Activated naive CD4-positive, alpha-beta T cell treated with anti-CD3 and anti-CD28 coated beads, Interleukin-2, amount 50 U/mL, for 24 hours (primary cell): ENCODE measurements around the gene ZNRF1.
"Not testable (repeated sequence)": the region's sequence is repeated elsewhere in the genome, so short reads cannot be mapped to it uniquely, and the experiment has no call there.

Experiments
- H3K27ac Mint-ChIP-seq: one replicate; pipeline ENCODE4 v1.8.0; 2021; ENCODE audit warnings: mild to moderate bottlenecking, mixed read lengths
- H3K27me3 Mint-ChIP-seq: one replicate; pipeline ENCODE4 v1.8.0; 2021; ENCODE audit warnings: mixed read lengths
- H3K36me3 Mint-ChIP-seq: one replicate; pipeline ENCODE4 v1.8.0; 2021; ENCODE audit warnings: mixed read lengths
- H3K4me1 Mint-ChIP-seq: one replicate; pipeline ENCODE4 v1.8.0; 2021; ENCODE audit warnings: mixed read lengths
- H3K4me3 Mint-ChIP-seq: one replicate; pipeline ENCODE4 v1.8.0; 2021; ENCODE audit warnings: mild to moderate bottlenecking, mixed read lengths
- H3K9me3 Mint-ChIP-seq: one replicate; pipeline ENCODE4 v1.8.0; 2021; ENCODE audit warnings: mixed read lengths

Gene ZNRF1

DNA sequence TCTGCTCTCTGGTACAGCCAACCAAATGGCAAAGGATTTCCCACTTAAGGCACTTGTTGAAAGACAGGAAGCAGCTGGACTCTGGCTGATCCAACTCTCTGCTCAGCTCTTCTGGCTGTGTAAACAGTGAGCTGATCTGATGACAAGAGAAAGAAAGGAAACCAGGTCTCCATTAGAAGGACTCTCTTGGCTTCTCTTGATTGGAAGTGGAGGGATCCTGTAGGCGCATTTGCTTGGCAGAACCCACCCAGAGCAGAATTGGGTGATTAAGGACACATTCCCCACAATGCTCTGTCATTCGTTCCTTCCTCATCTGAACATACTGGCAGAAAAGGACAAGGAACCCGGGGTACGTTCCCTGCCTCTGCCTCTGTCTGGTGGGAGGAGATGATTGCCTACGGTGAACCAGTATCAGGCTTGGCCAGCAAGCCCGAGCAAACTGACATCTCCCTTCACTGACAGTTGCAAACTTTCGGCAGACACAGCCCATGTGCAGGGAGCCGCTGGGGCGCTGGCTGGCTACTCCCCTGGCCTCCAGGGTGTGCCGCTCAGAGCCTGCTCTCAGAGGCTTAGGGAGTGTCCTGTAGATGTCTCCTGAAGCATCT, 88.7 kb downstream of the ZNRF1 start:
- Mint-ChIP-seq H3K36me3 (peaks cover 2% of the 10 kb centered on the region), H3K9me3 (peaks cover 5% of the 10 kb centered on the region), H3K27me3 (no peaks in the 10 kb centered on the region), H3K4me1 (peaks cover 3% of the 10 kb centered on the region), H3K27ac (no peak overlapping the region), H3K4me3 (no peak overlapping the region)

DNA sequence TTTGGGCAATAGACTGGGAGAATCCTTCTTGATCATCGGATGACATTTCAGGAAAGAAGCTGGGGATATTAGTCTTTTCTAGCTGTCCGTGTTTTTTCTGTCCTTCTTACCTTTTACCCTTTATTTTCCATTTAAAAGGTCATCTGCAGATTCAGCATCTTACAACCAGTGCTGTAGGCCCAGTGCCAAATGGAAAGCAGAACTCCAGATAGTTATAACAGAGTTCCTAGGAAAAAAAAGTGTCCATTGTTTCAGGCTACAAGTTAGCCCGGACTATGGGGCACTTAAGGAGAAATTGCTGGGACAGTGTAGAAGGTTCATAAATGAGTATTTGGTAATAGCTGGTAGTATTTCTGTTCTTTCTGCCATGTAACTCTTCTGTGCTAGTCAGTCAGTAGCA, 89.4 kb downstream of the ZNRF1 start:
- Mint-ChIP-seq H3K4me3 (no peak overlapping the region), H3K36me3 (peaks cover 2% of the 10 kb centered on the region), H3K27ac (no peak overlapping the region), H3K4me1 (peaks cover 3% of the 10 kb centered on the region), H3K27me3 (no peaks in the 10 kb centered on the region), H3K9me3 (peaks cover 5% of the 10 kb centered on the region)

GRCh38 chr16:75088934-75089333, 90.1 kb downstream of the ZNRF1 start:
- Mint-ChIP-seq H3K27ac (no peak overlapping the region), H3K9me3 (peaks cover 5% of the 10 kb centered on the region), H3K4me1 (peaks cover 3% of the 10 kb centered on the region), H3K4me3 (no peak overlapping the region), H3K36me3 (peaks cover 2% of the 10 kb centered on the region), H3K27me3 (no peaks in the 10 kb centered on the region)

- peaks cover 5% of the 10 kb centered on the region for H3K9me3 Mint-ChIP-seq
- H3K36me3 Mint-ChIP-seq, result peaks cover 2% of the 10 kb centered on the region
- H3K4me1 Mint-ChIP-seq, result peaks cover 1% of the 10 kb centered on the region
- no peak overlapping the region for H3K27ac Mint-ChIP-seq
- no peak overlapping the region for H3K4me3 Mint-ChIP-seq
- no peaks in the 10 kb centered on the region for H3K27me3 Mint-ChIP-seq
Measured at GRCh38 chr16:75089486-75090202, 90.8 kb downstream of the ZNRF1 start.

GRCh38 chr16:75090899-75091298, 92.1 kb downstream of the ZNRF1 start:
- not testable (repeated sequence) for H3K27ac Mint-ChIP-seq, H3K9me3 Mint-ChIP-seq, H3K4me1 Mint-ChIP-seq

DNA sequence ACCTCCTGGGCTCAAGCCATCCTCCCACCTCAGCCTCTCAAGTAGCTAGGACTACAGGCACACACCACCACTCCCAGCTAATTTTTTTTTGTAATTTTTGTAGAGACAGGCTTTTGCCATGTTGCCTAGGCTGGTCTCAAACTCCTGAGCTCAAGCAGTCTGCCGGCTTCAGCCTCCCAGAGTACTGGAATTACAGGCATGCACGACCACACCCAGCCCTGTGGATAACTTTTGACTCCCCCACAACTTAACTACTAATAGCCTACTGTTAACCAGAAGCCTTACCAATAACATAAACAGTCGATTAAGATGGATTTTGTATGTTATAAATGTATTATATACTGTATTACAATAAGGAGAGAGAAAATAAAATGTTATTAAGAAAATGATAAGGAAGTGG, 92.8 kb downstream of the ZNRF1 start:
- not testable (repeated sequence) for H3K27me3 Mint-ChIP-seq, H3K4me1 Mint-ChIP-seq, H3K27ac Mint-ChIP-seq, H3K4me3 Mint-ChIP-seq, H3K9me3 Mint-ChIP-seq, H3K36me3 Mint-ChIP-seq

More at GRCh38 chr16:75090899-75091298, 92.1 kb downstream of the ZNRF1 start:
- H3K36me3 Mint-ChIP-seq, H3K4me3 Mint-ChIP-seq, H3K27me3 Mint-ChIP-seq: not testable (repeated sequence)

GRCh38 chr16:75092777-75093176, 94.0 kb downstream of the ZNRF1 start:
- no peaks in the 10 kb centered on the region for H3K9me3 Mint-ChIP-seq
- no peak overlapping the region for H3K4me3 Mint-ChIP-seq
- no peaks in the 10 kb centered on the region for H3K27me3 Mint-ChIP-seq
- H3K4me1 Mint-ChIP-seq, result peaks cover 6% of the 10 kb centered on the region
- H3K27ac Mint-ChIP-seq, result no peak overlapping the region
- H3K36me3 Mint-ChIP-seq, result no peaks in the 10 kb centered on the region

GRCh38 chr16:75093598-75094540, 95.0 kb downstream of the ZNRF1 start:
- Mint-ChIP-seq H3K27me3 (no peaks in the 10 kb centered on the region), H3K4me1 (peaks cover 12% of the 10 kb centered on the region), H3K4me3 (no peak overlapping the region), H3K27ac (no peak overlapping the region), H3K9me3 (no peaks in the 10 kb centered on the region), H3K36me3 (no peaks in the 10 kb centered on the region)

GRCh38 chr16:75095204-75095621, 96.4 kb downstream of the ZNRF1 start:
- H3K4me1 Mint-ChIP-seq, result peaks cover 25% of the 10 kb centered on the region
- H3K4me3 Mint-ChIP-seq, result no peak overlapping the region
- H3K27me3 Mint-ChIP-seq, result no peaks in the 10 kb centered on the region
- no peaks in the 10 kb centered on the region for H3K36me3 Mint-ChIP-seq
- no peaks in the 10 kb centered on the region for H3K9me3 Mint-ChIP-seq
- H3K27ac Mint-ChIP-seq, result no peak overlapping the region

DNA sequence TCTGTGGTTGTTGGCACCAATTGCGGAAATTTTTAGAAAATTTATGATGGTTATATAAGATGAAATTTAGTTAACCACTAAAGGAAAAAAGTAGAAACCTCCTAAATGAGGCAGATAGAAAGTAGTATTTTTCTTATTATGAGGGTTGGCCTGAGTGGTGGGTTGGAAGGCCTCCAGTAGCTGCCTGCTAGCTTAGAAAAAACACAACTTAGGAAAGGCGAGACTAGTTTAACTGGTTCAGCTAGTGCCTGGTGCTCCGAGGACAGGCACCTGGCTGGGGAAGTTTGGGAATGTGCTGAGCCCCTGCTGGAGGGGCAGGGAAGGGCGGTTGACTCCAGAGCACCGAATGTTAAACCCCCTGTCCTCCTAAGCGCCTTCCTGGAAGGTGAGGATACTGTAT, 97.8 kb downstream of the ZNRF1 start:
- H3K27me3 Mint-ChIP-seq, result no peaks in the 10 kb centered on the region
- no peak overlapping the region for H3K27ac Mint-ChIP-seq

GRCh38 chr16:75097191-75097761, 98.5 kb downstream of the ZNRF1 start:
- Mint-ChIP-seq H3K9me3 (no peaks in the 10 kb centered on the region), H3K36me3 (no peaks in the 10 kb centered on the region), H3K4me3 (no peak overlapping the region)

More for the DNA sequence above, 97.8 kb downstream of the ZNRF1 start:
- H3K4me3 Mint-ChIP-seq, result no peak overlapping the region
- H3K4me1 Mint-ChIP-seq, result peaks cover 32% of the 10 kb centered on the region
- H3K9me3 Mint-ChIP-seq, result no peaks in the 10 kb centered on the region
- H3K36me3 Mint-ChIP-seq, result no peaks in the 10 kb centered on the region

GRCh38 chr16:75097941-75098901, 99.4 kb downstream of the ZNRF1 start:
- Mint-ChIP-seq H3K27ac (peak overlapping the region; percentile 17), H3K4me1 (peaks cover 35% of the 10 kb centered on the region)

More at GRCh38 chr16:75097191-75097761, 98.5 kb downstream of the ZNRF1 start:
- no peaks in the 10 kb centered on the region for H3K27me3 Mint-ChIP-seq
- no peak overlapping the region for H3K27ac Mint-ChIP-seq
- H3K4me1 Mint-ChIP-seq, result peaks cover 35% of the 10 kb centered on the region

DNA sequence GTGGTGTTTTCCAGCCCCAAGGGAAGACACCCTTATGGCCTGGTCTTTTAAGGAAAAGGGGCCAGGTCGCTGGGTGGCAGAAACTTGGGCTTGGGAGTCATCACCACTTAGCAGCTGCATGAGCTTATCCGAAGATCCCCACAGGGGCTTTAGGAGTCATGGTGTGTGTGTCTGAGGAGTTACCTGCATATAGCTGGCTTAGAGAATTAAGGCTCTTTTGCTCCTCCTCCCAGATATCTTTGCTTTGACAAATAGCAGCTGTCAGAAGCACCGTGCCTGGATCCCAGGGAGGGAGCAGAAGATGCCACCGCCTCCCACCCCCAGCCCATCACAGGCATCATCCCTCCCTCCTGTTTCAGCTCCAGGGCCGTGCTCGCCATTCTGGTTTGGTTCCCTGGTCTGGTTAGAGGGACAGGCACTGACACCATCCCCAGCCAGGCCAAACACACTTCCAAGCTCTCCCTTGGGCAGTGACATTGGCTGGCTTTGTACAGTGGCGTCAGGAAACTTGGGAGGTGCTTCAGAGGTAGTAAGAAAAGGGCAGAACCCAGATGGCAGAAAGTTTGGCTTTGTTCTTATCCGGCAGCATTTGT, 100.3 kb downstream of the ZNRF1 start:
- Mint-ChIP-seq H3K4me1 (peaks cover 35% of the 10 kb centered on the region), H3K36me3 (peaks cover under 1% of the 10 kb centered on the region), H3K9me3 (no peaks in the 10 kb centered on the region), H3K27me3 (no peaks in the 10 kb centered on the region), H3K4me3 (peak overlapping the region; percentile 42), H3K27ac (no peak overlapping the region)

More at GRCh38 chr16:75097941-75098901, 99.4 kb downstream of the ZNRF1 start:
- H3K27me3 Mint-ChIP-seq, result no peaks in the 10 kb centered on the region
- no peaks in the 10 kb centered on the region for H3K9me3 Mint-ChIP-seq
- H3K4me3 Mint-ChIP-seq, result peak overlapping the region; percentile 42
- no peaks in the 10 kb centered on the region for H3K36me3 Mint-ChIP-seq
